GM12875 (cell line): ENCODE measurements around the gene SLC9A9.

Experiments used
- H3K4me3 ChIP-seq: one replicate; pipeline ENCODE4 v1.5.1; 2011; ENCODE audit warnings: low read depth, low read length, control low read depth
- TF ChIP-seq, protein P1 (sequence below): IDR thresholded peaks from 2 replicates; pipeline ENCODE4 v1.5.1; 2011; ENCODE audit warnings: low read depth, mild to moderate bottlenecking, control low read depth, inconsistent platforms, low read length, moderate library complexity, borderline replicate concordance; ENCODE audit not compliant: insufficient read depth

SLC9A9 gene

DNA sequence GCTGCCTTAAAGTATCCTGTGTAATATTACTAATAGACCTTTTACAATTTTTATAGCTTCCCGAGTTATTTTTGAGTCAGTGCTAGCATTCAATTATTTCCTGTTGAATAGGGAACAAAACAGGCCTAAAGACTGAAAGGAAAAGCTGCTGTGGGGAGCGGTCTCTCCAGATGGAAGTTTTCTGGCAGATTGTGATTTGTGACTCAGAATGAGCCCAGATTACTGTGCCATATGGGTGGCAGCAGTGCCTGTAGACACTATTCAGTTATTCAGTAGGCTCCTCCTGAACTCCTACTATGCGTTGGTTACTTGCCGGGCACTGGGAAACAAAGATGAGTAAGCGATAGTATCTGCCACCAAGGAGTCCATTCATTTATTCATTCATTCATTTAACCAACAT lies 516.9 kb downstream of the SLC9A9 start:
- H3K4me3 ChIP-seq = no peak overlapping the region
- TF ChIP-seq, protein P1, sequence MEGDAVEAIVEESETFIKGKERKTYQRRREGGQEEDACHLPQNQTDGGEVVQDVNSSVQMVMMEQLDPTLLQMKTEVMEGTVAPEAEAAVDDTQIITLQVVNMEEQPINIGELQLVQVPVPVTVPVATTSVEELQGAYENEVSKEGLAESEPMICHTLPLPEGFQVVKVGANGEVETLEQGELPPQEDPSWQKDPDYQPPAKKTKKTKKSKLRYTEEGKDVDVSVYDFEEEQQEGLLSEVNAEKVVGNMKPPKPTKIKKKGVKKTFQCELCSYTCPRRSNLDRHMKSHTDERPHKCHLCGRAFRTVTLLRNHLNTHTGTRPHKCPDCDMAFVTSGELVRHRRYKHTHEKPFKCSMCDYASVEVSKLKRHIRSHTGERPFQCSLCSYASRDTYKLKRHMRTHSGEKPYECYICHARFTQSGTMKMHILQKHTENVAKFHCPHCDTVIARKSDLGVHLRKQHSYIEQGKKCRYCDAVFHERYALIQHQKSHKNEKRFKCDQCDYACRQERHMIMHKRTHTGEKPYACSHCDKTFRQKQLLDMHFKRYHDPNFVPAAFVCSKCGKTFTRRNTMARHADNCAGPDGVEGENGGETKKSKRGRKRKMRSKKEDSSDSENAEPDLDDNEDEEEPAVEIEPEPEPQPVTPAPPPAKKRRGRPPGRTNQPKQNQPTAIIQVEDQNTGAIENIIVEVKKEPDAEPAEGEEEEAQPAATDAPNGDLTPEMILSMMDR = no peak

DNA sequence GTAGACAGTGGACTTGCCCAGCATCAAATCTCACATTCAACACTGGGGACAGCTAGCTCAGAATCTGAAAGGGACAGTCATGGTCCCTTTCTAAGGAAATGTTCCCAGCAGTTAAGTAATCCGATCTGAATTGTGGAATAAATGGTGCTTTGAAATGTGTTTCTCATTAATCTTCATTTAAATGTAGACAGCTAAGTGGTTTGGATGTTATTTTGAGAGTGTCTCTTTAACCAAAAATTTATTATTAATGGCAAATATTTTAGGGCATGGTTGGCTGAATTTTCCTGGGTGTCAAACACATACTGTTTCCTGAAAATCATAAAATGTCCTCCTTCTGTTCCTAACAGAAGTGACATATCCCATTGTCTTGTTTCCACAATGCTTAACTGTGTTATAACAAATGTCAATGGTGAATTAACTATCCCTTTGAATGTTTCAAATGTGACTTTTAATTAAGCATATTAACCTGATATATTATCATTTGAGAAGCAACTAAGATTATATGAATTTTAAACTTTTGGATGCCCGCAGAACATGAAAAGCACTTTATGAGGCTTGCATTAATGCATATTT lies 517.9 kb downstream of the SLC9A9 start:
- H3K4me3 ChIP-seq = no peak overlapping the region
- TF ChIP-seq, protein P1 = no peak

DNA sequence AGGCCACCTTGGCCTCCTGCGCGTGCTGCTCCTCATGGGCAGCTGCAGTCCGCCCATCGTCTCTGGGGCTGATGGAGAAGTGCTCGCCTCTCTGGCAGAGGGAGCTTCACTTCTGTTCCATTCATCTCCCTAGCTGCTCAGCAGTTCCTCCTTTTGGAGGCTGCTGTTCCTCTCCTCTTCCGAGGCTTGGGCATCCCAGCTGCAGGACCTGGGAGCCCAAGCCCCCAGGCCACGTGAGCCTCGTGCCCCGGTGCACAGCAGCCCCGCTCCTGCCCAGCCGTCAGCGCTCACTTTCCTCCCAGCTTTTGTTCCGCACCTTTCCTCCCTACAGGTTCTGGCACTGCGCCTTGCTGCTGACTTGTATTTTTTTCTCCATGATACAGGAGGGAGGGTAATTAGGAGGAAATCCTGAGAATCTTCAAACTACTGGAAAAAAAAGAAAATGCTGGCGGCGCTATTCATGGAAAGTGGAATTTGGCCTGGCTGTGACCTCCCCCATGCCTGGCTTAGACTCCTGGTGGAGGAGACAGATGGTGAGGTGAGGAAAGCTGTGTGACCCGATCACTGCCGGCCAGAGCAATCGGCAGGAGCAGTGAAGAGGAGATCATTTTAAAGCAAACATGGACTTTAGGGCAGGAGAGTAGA lies 518.6 kb downstream of the SLC9A9 start:
- no peak overlapping the region for H3K4me3 ChIP-seq
- TF ChIP-seq, protein P1 = no peak

DNA sequence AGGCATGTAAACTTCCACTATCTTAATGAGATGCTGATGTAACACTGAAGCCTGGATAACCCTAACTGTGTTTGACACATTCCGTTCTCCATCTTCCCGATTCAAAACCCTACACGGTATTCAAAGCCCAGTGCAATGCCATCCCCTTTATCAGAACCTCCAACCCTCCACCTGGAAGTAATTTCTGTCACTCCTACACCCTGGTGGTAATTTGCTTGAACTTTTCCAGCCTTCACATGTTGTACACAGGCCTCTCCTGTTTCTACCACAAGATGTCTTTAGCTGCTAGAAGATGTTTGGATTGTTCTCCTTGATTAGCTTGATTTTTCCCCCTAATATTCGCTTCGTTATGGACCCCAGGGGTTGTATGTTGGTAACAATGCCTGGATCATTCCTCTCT lies 519.8 kb downstream of the SLC9A9 start:
- no peak overlapping the region for H3K4me3 ChIP-seq
- TF ChIP-seq, protein P1 = no peak

DNA sequence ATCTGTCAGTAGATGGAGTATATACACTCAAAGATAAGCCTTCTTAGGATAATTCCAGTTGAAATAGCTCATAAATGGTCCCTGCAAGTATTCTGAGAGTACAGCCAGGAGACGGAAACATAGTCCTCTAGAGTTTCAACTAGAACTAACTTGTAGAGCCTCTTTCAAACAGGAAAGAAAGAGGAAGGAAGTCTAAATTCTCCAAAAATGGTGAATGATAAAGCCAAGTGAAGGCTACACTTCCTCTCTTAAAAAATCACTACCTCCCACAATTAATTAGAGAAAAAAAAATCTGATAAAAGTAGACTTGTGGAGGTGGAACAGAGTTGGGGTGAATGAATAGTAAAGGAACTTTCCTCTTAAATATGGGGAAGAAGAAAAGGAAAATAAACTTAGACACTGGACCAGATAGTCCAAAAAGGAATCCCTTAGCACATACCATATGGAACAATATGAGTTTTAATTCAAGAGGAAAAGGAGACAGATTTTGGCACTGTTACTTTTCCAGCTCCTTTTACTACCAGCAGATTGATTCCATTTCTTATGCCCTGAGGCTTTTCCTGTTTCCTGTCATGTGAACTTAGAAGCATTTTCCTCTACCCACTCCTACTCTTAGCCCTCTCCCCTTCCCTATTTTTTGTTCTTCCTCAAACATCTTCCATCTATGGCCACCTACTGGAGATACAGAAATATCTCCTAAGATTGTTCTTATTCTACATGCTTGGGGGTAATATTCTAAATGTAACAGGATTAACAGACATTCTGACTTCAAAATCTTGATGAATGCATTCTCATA lies 521.1 kb downstream of the SLC9A9 start:
- no peak overlapping the region for H3K4me3 ChIP-seq

DNA sequence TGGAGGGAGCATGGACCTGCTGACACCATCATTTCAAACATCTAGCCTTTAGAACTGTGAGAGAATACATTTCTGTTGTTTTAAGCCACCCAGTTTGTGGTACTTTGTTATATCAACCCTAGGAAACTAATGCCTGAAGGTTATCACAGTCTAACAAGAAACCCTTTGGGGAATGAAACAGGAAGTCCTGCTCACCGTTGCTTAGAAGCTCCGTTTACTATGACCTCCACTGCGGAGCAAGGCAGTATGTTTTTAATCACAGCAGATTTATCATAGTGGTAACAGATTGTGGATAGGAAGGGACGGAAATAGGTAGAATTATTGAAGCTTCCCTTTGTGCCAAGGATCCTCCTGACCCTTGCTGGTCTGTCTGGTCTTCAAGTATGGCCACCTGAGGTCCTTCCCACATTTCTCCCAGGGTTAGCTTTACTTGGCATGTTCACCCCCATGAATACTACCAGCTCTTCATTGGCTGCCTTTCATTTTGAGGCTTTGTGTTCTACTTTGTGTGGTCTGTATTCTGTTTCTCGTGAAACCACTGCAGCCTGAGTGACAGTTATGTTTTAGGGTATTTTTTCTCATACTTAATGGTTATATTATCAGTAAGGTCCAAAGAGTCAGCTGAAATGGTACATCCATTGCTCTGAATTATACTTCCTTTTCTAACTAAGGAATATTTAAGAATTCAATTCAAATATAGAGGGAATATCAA lies 527.1 kb downstream of the SLC9A9 start:
- TF ChIP-seq, protein P1 = no peak
- no peak overlapping the region for H3K4me3 ChIP-seq

More for the DNA sequence above, 521.1 kb downstream of the SLC9A9 start:
- TF ChIP-seq, protein P1 = no peak

DNA sequence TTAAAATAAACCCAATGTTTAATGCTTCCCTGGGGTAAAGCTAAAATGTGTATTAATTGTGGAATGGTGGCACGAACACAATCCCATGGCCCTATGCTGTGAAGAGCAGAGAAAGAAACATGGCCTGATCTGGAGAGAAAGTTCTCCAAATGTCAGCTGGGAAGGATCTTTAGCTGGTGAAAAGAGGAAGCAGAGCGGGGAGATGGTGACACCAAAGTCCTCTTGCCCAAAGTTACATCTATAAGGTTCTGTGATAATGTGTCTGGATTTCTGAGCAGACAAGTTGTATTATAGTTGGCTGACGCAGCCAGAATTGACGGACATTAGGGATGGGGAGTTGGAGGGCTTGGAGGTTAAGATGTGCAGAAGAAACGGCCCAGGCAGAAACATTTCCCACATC lies 532.5 kb downstream of the SLC9A9 start:
- H3K4me3 ChIP-seq = no peak overlapping the region
- TF ChIP-seq, protein P1 = no peak
